Measurements from ENCODE around the gene SLC4A2.

DNA sequence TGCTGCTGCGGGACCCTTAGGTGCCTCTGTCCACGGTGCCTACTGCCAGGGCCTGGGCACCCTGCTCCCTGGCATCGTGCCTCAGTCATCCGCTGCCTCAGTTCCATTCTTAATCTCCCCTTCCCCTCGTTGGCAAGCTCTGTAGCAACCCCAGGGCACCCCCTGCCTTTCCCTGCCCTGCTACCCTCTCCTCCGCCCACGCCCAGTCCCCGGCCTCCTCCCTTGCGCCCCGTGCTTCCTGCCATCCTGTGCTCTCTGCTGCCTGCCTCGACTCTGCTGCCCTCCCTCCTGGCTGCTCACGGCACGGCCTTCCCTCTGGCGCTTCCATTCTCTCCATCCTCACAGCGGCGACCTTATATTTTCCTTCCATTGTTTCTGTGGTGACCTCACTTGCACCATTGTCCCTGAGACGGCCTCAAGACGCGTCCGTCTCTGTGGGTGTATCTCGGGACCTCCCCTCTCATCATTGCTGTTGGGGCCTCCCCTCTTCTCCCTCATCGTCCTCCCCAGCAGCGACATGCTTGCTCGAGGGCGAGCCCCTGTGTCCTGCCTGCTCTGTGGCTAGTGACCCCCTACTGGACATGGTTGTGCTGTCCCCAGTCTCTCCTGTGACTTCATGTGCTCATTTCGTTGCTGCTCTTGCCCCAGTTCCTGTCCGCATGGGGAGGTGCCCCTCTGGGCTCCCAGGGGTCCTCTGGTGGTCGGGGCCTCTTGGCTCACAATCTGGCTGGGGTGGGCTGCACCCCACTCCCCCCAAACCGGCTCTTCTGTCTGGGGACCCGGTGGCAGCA lies 62.2 kb downstream of the SLC4A2 start:
- TF ChIP-seq ZNF202 (tag by site-specific recombination; IDR thresholded peaks at IDR 0.05; ENCODE audit: borderline replicate concordance): no peak
- TF ChIP-seq ZFP3 (tag by site-specific recombination; IDR thresholded peaks at IDR 0.05; ENCODE audit: low read depth): no peak
- no peak for TF ChIP-seq YY1 (tag by site-specific recombination; IDR thresholded peaks at IDR 0.05)
- TF ChIP-seq, protein P1, sequence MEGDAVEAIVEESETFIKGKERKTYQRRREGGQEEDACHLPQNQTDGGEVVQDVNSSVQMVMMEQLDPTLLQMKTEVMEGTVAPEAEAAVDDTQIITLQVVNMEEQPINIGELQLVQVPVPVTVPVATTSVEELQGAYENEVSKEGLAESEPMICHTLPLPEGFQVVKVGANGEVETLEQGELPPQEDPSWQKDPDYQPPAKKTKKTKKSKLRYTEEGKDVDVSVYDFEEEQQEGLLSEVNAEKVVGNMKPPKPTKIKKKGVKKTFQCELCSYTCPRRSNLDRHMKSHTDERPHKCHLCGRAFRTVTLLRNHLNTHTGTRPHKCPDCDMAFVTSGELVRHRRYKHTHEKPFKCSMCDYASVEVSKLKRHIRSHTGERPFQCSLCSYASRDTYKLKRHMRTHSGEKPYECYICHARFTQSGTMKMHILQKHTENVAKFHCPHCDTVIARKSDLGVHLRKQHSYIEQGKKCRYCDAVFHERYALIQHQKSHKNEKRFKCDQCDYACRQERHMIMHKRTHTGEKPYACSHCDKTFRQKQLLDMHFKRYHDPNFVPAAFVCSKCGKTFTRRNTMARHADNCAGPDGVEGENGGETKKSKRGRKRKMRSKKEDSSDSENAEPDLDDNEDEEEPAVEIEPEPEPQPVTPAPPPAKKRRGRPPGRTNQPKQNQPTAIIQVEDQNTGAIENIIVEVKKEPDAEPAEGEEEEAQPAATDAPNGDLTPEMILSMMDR (tag by site-specific recombination; IDR thresholded peaks at IDR 0.05): no peak
